Endothelial cell of umbilical vein (primary cell): ENCODE results near the gene AKR1C4. TPM values are rescaled to one million over a fixed set of nuclear protein-coding genes. Genes with fewer than 3 reads are reported as not detected.

Source experiments
- BruUV-seq: library from RNA; stranded (reverse); fragments of 400-500 nt; replicated peaks from 2 replicates; lab custom pipeline; 2021; lab: Mats Ljungman, UMichigan
- CTCF ChIA-PET: fragments of 300-600, 350-600 bp; sonication (Branson Sonifier 250); formaldehyde crosslinking; loops from one replicate; lab custom pipeline; 2021; ENCODE audit warnings: antibody characterized with exemption, inconsistent platforms; lab: Charles Lee
- POLR2A ChIA-PET: fragments of 300-600, 350-600 bp; sonication (Branson Sonifier 250); formaldehyde crosslinking; loops from one replicate; lab custom pipeline; 2021; ENCODE audit warnings: antibody characterized with exemption, inconsistent platforms; lab: Charles Lee
- DNase-seq: peaks from one replicate; pipeline ENCODE4 v3.0.0-alpha.2; 2011; ENCODE audit warnings: low read depth, low spot score
- FAIRE-seq: peaks from 2 replicates; lab custom pipeline; 2011; peaks lifted over from hg19 to GRCh38; lab: Jason Lieb, UNC
- H2AFZ ChIP-seq: 2 replicates; pipeline ENCODE4 v1.6.0; 2012; ENCODE audit warnings: low read depth, low read length, control low read depth, inconsistent platforms
- H3K27ac ChIP-seq: 2 replicates; pipeline ENCODE4 v1.5.1; 2011; ENCODE audit warnings: low read depth, mild to moderate bottlenecking, control low read depth, low read length, moderate library complexity; ENCODE audit not compliant: insufficient read depth
- H3K27me3 ChIP-seq, 2 experiments: 2 replicates each; pipeline versions ENCODE4 v1.6.0 to v1.6.1; 2011; ENCODE audit warnings: low read length in 2 of 2, mixed read lengths in 1 of 2; ENCODE audit not compliant: control insufficient read depth in 2 of 2, insufficient read depth in 2 of 2
- H3K36me3 ChIP-seq, 2 experiments: 2 replicates in 1 of 2; 3 replicates in 1 of 2; pipeline ENCODE4 v1.5.1; 2011; ENCODE audit warnings: low read length in 2 of 2, mild to moderate bottlenecking in 1 of 2, moderate library complexity in 1 of 2; ENCODE audit not compliant: control insufficient read depth in 2 of 2, insufficient read depth in 2 of 2; ENCODE audit errors: extremely low read depth in 1 of 2
- H3K4me1 ChIP-seq: 3 replicates; pipeline ENCODE4 v1.5.1; 2011; ENCODE audit warnings: mild to moderate bottlenecking, low read length; ENCODE audit not compliant: control insufficient read depth, insufficient read depth; ENCODE audit errors: extremely low read depth
- H3K4me2 ChIP-seq: 2 replicates; pipeline ENCODE4 v1.6.1; 2011; ENCODE audit warnings: low read length, control low read depth, mixed read lengths; ENCODE audit not compliant: insufficient read depth
- H3K4me3 ChIP-seq, 3 experiments: fragments of 200-600 bp in 1 of 3; sonication (generic), shearing (Covaris generic) in 1 of 3; replicated peaks in 1 of 3; 2 replicates each; pipeline ENCODE4 v1.5.1; 2011 to 2016; ENCODE audit warnings: control low read depth in 3 of 3, low read length in 3 of 3, mild to moderate bottlenecking in 2 of 3, inconsistent platforms in 1 of 3, low read depth in 1 of 3, moderate library complexity in 1 of 3; ENCODE audit not compliant: insufficient read depth in 1 of 3
- H3K79me2 ChIP-seq: 2 replicates; pipeline ENCODE4 v1.6.0; 2012; ENCODE audit warnings: low read length, inconsistent platforms; ENCODE audit not compliant: control insufficient read depth, insufficient read depth
- H3K9ac ChIP-seq: replicated peaks from 2 replicates; pipeline ENCODE3; 2011; ENCODE audit warnings: low read length, control low read depth; ENCODE audit not compliant: insufficient read depth; ENCODE audit errors: extremely low read depth
- H3K9me1 ChIP-seq: replicated peaks from 3 replicates; pipeline ENCODE4 v1.6.0; 2011; ENCODE audit warnings: mild to moderate bottlenecking, low read length; ENCODE audit not compliant: control insufficient read depth, insufficient read depth; ENCODE audit errors: extremely low read depth
- H3K9me3 ChIP-seq: replicated peaks from 2 replicates; pipeline ENCODE4 v1.5.1; 2012; ENCODE audit warnings: low read length, inconsistent platforms; ENCODE audit not compliant: control insufficient read depth, insufficient read depth
- H4K20me1 ChIP-seq: replicated peaks from 2 replicates; pipeline ENCODE3; 2011; ENCODE audit warnings: mild to moderate bottlenecking, low read length; ENCODE audit not compliant: control insufficient read depth, insufficient read depth; ENCODE audit errors: extremely low read depth
- CTCF ChIP-seq, 2 donors: IDR thresholded peaks; 1 replicate in 1 of 2; 2 replicates in 1 of 2; pipeline ENCODE4 v1.5.1; 2011; ENCODE audit warnings: low read length in 2 of 2, mild to moderate bottlenecking in 2 of 2, moderate library complexity in 2 of 2, control low read depth in 1 of 2, inconsistent platforms in 1 of 2, low read depth in 1 of 2; ENCODE audit not compliant: insufficient read depth in 1 of 2; ENCODE audit errors: extremely low read depth in 1 of 2
- EZH2 ChIP-seq: IDR thresholded peaks from 2 replicates; pipeline ENCODE4 v1.6.1; 2012; ENCODE audit warnings: borderline replicate concordance, low read depth, mild to moderate bottlenecking, moderate library complexity, low read length, inconsistent platforms; ENCODE audit not compliant: severe bottlenecking
- FOS ChIP-seq: IDR thresholded peaks from 2 replicates; pipeline ENCODE4 v1.6.1; 2011; ENCODE audit warnings: mild to moderate bottlenecking, low read length, moderate library complexity, borderline replicate concordance; ENCODE audit not compliant: insufficient read depth
- GATA2 ChIP-seq: IDR thresholded peaks from 2 replicates; pipeline ENCODE4 v1.7.0; 2011; ENCODE audit warnings: low read depth, mild to moderate bottlenecking, moderate library complexity, mixed read lengths, low read length; ENCODE audit not compliant: insufficient read length, insufficient read depth
- JUN ChIP-seq: IDR thresholded peaks from 2 replicates; pipeline ENCODE4 v1.6.1; 2011; ENCODE audit warnings: borderline replicate concordance, low read depth; ENCODE audit not compliant: insufficient read length, insufficient read depth
- MAX ChIP-seq: IDR thresholded peaks from 2 replicates; pipeline ENCODE4 v1.6.1; 2011; ENCODE audit not compliant: insufficient read depth, insufficient read length
- MYC ChIP-seq: IDR thresholded peaks from one replicate; pipeline ENCODE4 v1.6.1; 2011; ENCODE audit warnings: mild to moderate bottlenecking, low read depth, low read length
- POLR2A ChIP-seq: IDR thresholded peaks from 2 replicates; pipeline ENCODE4 v1.6.1; 2012; ENCODE audit warnings: low read depth, mild to moderate bottlenecking, control low read depth, low read length
- POLR2AphosphoS5 ChIP-seq: IDR thresholded peaks from 2 replicates; pipeline ENCODE4 v1.6.1; 2012; ENCODE audit warnings: low read depth, mild to moderate bottlenecking, control low read depth, low read length, moderate library complexity; ENCODE audit not compliant: insufficient read depth
- dilution Hi-C: fragments of 300-500 bp; cut with MboI; formaldehyde crosslinking; loops from one replicate; pipeline ENCODE4 v1.15.0; 2019; ENCODE audit warnings: low sequenced_read_pairs; ENCODE audit not compliant: extremely low pct_ligation_motif_present
- intact Hi-C: fragments of 100-400 bp; cut with micrococcal nuclease; formaldehyde crosslinking; loops from one replicate; pipeline ENCODE4 v1.10.0; 2022
- polyA plus RNA-seq, 4 experiments: library from polyadenylated mRNA; depleted of rRNA in 3 of 4; stranded (reverse) in 3 of 4; unstranded in 1 of 4; fragments of >200 nt; gene quantifications; 2 replicates each; pipeline versions ENCODE4 v1.2.1 to v1.2.3, GENCODE V29; 2011 to 2012; ENCODE audit warnings: missing spikeins in 1 of 4
- total RNA-seq: library from RNA; stranded (reverse); gene quantifications from 2 replicates; pipeline ENCODE4 v1.2.3, GENCODE V29; 2021

Gene AKR1C4
- total and polyA plus RNA-seq, 2 donors (not counting 3 experiments of a cell fraction or from before 2014, with no cell fraction given), result not detected

- no peaks in the 10 kb centered on the region for H3K36me3 ChIP-seq
- intact Hi-C loops, result no loop called here
- CTCF ChIA-PET, result no interaction called here
Observed at GRCh38 chr10:5165738-5166137, 30.9 kb upstream of the AKR1C4 start.

More at GRCh38 chr10:5165738-5166137, 30.9 kb upstream of the AKR1C4 start:
- no peak overlapping the region for H3K27ac ChIP-seq
- POLR2A ChIA-PET, result no interaction called here
- H3K79me2 ChIP-seq, result no peaks in the 10 kb centered on the region
- DNase-seq, result no peak
- TF ChIP-seq FOS (no peak), POLR2AphosphoS5 (no peak), MYC (no peak), MAX (no peak), JUN (no peak), CTCF (IDR thresholded peaks at IDR 0.05; ENCODE audit: extremely low read depth in 1 of 2, insufficient read depth in 1 of 2, low read depth in 1 of 2, low read length in 2 of 2) (no peak), POLR2A (no peak), EZH2 (no peak), GATA2 (no peak)
- no peaks in the 10 kb centered on the region for H4K20me1 ChIP-seq
- no TSS peak for BruUV-seq
- no peak for FAIRE-seq
- no peak overlapping the region for H2AFZ ChIP-seq
- no peak overlapping the region for H3K9ac ChIP-seq
- dilution Hi-C loops, result no loop called here
- H3K9me3 ChIP-seq, result peaks cover 2% of the 10 kb centered on the region
- H3K4me3 ChIP-seq, result no peak overlapping the region
- H3K4me1 ChIP-seq, result no peaks in the 10 kb centered on the region
- no peaks in the 10 kb centered on the region for H3K9me1 ChIP-seq
- H3K27me3 ChIP-seq, result no peaks in the 10 kb centered on the region
- no peak overlapping the region for H3K4me2 ChIP-seq
